Stimulated activated CD8-positive, alpha-beta memory T cell treated with anti-CD3 and anti-CD28 coated beads, Interleukin-12 subunit alpha, Interleukin-12 subunit beta, amount 100 ng/mL, for 1 hour (primary cell): Measurements from ENCODE around the gene ARMC9.
"Not testable (repeated sequence)": the region's sequence is repeated elsewhere in the genome, so short reads cannot be mapped to it uniquely, and the experiment has no call there.

Experiments
- DNase-seq: peaks from one replicate; pipeline ENCODE4 v3.0.0-alpha.2; 2020; ENCODE audit warnings: low read depth

ARMC9 gene

DNA sequence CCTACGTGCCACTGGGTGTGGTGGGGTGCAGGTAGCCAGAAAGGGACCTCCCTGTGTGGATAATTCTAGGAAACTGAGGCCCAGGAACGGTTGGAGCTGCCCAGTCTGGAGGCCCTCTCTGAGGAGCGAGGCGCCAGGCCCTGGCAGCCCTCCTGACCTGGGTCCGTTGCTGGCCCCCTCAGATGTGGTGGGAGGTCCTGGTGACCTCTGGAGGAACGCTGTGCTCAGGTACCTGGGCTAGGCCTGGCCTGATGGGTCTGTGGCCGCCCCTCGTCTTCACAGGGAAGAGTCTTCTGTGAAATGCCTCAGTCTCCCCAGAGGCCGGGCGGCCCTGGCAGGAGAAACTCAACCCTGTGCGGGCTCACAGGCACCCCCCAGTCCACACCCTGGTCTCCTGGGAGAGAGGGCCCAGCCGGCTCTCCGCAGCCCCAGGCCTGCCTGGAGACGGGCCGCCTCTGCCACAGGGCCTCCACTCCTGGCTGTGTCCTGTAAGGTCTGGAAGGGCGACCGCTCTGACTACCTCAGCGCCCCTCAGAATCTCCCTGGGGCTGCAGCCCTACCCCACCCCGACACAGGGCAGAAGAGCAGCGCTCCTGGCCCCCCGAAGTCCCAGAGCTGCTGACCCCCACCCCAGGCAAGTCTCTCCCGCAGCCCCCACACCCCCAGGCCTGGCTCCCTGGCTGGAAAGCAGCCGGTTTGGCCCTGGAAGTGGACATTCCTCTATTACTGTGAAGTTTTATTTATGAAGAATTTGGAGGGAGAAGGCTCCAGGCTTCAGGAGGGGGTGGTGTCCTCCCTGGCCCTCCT lies 200.8 kb downstream of the ARMC9 start:
- no peak for DNase-seq

DNA sequence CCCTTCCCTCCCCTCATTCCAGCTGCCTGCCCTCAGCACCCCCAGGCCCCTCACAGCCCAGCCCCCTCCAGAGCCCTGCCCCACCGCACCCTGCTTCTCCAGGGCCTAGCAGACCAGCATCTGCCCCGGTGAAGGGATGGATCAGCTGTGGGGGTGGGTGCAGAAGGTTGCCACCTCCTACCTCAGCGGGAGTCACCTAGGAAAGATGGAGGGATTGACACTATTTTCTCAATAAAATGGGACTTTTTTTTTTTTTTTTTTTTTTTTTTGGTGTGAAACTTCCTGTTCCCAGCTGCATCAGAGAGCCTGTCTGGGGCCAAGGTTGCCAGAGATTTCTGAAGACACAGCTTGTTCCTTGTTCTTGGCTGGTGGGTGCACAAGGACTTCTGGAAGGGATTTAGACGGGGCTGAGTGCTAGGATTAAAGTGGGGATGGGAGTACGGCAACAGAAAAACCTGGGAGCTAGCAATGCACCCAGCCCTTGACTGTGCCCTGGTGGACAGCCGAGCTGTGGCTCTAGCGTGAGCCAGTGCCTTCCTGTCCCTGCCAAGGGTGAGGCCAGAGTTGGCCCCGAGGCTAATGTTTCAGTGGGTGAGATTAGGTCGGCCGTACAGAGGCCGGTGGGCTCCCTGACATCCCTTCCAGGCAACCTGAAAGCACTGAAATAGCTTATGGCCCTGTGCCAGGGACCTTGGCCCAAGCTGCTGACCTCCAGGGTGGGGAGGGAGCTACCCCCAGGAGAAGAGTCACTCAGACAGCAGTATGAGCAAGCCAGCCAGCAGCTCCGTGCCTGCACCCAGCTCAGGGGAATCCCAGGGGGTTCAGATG lies 201.6 kb downstream of the ARMC9 start:
- no peak for DNase-seq

DNA sequence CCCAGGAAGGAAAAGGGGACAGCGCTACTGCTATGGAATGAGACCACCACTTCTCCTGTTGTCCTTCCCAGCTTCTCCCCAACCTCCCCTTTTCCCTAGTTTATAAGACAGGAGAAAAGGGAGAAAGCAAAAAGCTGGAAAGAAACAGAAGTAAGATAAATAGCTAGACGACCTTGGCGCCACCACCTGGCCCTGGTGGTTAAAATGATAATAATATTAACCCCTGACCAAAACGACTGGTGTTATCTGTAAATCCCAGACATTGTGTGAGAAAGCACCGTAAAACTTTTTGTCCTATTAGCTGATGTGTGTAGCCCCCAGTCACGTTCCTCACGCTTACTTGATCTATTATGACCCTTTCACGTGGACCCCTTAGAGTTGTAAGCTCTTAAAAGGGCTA lies 202.2 kb downstream of the ARMC9 start:
- not testable (repeated sequence) for DNase-seq

DNA sequence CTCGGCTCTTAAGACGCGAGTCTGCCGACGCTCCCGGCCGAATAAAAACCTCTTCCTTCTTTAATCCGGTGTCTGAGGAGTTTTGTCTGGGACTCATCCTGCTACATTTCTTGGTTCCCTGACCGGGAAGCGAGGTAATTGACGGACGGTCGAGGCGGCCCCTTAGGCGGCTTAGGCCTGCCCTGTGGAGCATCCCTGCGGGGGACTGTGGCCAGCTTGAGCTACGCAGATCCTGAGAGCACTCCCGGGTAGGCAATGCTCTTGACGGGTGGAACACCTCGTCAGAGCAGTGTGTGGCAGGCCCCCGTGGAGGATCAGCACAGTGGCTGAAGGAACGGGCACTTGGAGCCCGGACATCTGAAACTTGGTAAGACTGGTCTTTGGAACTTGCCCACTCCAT lies 202.7 kb downstream of the ARMC9 start:
- not testable (repeated sequence) for DNase-seq

DNA sequence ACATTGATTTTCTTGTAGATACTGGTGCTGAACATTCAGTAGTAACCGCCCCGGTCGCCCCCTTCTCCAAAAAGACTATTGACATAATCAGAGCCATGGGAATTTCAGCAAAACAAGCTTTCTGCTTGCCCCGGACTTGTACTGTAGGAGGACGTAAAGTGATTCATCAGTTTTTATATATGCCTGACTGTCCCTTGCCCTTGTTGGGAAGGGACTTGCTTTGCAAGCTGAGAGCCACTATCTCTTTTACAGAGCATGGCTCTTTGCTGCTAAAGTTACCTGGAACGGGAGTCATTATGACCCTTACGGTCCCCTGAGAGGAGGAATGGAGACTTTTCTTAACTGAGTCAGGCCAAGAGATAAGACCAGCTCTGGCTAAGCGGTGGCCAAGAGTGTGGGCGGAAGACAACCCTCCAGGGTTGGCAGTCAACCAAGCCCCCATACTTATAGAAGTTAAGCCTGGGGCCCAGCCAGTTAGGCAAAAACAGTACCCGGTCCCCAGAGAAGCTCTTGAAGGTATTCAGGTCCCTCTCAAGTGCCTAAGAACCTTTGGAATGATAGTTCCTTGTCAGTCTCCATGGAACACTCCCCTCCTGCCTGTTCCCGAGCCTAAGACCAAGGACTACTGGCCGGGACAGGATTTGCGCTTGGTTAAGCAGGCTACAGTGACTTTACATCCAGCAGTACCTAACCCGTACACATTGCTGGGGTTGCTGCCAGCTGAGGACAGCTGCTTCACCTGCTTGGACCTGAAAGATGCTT lies 205.2 kb downstream of the ARMC9 start:
- DNase-seq = not testable (repeated sequence)

DNA sequence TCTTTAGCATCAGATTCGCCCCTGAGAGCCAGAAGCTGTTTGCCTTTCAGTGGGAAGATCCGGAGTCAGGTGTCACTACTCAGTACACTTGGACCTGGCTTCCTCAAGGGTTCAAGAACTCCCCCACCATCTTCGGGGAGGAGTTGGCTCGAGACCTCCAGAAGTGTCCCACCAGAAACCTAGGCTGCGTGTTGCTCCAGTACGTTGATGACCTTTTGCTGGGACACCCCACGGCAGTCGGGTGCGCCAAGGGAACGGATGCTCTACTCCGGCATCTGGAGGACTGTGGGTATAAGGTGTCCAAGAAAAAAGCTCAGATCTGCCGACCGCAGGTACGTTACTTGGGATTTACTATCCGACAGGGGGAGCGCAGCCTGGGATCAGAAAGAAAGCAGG lies 205.8 kb downstream of the ARMC9 start:
- DNase-seq = not testable (repeated sequence)

DNA sequence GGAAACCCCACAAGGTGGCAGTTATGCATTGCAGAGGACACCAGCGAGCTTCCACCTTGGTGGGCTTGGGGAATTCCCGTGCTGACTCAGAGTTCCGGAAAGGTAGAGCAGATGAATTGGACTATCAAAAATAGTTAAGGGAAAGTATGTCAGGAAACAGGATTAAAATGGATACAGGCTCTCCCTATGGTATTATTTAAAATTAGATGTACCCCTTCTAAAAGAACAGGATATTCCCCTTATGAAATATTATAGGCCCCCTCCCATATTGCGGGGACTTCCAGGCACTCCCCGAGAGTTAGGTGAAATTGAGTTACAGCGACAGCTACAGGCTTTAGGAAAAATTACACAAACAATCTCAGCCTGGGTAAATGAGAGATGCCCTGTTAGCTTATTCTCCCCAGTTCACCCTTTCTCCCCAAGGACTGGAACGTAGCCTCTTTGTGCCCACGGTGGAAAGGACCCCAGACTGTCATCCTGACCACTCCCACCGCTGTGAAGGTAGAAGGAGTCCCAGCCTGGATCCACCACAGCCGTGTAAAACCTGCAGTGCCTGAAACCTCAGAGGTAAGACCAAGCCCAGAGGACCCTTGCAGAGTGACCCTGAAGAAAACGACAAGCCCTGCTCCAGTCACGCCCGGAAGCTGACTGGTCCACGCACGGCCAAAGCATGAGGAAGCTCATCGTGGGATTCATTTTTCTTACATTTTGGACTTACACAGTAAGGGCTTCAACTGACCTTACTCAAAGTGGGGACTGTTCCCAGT lies 207.4 kb downstream of the ARMC9 start:
- not testable (repeated sequence) for DNase-seq

DNA sequence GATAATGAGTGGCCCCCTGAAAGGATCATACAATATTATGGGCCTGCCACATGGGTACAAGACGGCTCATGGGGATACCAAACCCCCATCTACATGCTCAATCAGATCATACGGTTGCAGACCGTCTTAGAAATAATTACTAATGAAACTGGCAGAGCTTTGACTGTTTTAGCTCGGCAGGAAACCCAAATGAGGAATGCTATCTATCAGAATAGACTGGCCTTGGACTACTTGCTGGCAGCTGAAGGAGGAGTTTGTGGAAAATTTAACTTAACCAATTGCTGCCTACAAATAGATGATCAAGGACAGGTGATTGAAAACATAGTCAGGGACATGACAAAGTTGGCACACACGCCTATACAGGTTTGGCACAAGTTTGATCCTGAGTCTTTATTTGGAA lies 209.3 kb downstream of the ARMC9 start:
- DNase-seq = not testable (repeated sequence)

DNA sequence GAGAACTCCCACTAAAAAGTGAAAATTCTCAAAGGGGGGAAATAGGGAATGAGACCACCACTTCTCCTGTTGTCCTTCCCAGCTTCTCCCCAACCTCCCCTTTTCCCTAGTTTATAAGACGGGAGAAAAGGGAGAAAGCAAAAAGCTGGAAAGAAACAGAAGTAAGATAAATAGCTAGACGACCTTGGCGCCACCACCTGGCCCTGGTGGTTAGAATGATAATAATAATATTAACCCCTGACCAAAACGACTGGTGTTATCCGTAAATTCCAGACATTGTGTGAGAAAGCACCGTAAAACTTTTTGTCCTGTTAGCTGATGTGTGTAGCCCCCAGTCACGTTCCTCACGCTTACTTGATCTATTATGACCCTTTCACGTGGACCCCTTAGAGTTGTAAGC lies 209.9 kb downstream of the ARMC9 start:
- not testable (repeated sequence) for DNase-seq

DNA sequence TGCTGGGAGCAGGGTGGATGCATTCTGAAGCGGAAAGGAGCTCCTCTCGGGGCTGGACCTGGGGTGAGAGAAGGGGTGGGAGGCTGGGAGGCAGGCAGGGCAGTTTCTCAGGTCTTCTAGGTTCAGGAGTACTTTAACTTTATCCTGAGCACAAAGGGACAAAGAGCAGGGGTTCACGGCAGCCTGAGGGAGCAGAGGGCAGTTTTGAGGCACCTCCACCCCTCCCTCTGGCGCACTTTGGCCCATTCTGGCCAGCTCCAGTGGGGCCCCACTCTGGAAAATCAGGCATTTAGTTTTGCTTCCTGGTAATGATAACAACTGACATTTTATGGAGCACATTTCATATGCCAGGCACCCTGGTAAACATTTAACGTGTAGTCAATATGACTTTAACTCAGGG lies 211.3 kb downstream of the ARMC9 start:
- no peak for DNase-seq

DNA sequence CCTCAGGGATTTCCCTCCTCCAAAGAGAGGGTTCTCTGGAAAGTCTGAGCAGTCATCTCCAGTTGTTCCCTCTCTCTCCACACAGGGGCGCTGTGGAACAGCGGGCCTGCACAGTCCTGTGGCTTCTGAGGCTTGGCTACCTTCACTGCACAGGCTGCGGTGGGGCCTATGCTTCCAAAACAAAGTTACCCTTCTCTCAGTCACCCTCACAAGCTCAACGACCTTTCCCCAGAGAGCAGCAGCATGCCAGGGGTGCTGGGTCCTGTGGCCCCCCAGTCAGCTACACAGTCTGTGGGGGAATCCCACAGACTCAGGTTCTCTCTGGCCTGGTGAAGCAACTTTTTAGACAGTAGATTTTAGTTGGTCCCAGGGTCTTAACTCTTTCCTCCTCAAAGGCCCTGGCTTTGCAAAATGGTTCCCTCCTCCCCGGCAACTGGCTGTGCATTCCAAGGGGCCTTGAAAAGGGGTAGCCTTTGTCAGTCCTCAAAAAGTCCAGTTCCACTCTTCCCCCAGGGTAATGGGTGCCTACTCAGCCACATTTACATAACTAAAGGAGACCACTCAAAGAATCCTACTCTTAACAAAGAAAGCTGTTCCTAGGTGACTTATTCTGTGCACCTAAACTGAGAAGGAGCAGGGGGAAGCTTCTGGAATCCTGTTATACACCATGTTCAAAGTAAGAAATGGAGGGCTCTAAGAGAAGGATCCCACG lies 212.0 kb downstream of the ARMC9 start:
- no peak for DNase-seq

DNA sequence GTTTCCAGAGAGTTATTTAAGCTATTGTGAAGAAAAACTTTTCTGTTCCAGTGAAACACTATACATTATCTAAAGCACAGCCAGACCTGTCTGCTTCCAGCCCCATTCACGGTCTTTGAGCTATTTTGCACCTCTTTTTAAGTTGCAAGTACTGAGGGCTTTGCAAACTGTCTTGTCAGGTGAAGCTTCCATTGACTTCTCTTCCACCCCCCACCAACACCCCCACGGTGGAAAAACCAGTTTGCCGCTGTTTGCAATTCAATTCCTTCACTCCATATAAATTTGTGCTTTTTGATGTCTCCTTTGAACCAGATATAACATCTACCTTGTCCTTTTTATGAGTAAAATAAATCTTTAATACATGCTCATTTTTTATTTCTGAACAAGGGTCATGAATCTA lies 212.8 kb downstream of the ARMC9 start:
- DNase-seq = no peak

DNA sequence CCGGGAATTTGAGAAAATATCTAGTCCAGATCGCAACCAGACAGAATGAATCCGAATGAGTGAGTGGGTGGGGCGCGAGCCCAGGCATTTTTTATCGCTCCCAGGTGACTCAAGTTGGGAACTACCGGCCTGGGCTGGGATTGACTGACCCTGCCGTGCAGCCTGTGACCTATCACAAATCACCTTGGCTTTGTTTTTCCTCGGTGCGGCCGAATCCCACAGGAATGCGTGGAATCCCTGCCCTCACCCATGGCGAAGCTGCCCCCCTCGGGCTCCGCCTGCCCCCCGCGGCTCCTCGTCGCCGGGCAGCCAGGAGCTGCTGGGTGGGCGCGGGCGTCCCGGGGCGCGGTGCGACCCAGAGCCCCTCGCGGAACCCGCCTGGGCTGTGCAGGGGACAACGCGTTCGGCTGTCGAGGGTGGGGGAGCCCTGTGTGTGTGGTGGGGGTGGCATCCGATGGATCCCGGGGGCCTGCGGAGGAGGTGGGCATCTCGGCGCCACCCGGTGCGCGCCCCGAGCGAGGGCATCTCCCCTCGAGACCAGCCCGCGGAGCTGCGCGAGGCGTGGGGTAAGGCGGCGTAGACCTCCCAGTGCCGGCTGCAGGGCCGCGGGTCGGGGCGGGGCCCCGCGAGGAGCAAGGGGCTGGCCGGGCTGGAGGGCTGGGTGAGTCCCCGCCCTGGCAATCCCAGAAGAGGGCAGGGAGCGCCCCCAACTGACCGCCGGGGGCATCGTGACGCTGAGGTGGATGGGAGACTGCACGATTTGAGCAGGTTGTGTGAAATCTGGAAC lies 213.6 kb downstream of the ARMC9 start:
- peak; percentile 47 for DNase-seq

DNA sequence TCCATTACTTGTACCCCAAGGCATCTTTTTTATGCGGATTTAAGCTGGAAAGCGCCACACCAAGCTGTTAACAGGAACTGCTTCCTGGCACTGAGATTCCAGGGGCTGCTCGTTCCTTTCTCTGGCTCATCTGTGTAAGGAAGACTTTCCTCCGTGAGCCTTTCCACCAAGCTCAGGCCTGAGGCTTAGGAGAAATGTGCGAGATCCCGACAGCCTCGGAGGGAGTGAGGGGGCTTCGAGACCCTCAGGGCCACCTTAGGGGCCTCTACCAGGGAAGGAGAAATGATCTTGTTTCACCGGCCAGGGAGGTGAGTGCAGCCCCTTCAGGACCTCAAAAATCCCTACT lies 214.2 kb downstream of the ARMC9 start:
- no peak for DNase-seq

DNA sequence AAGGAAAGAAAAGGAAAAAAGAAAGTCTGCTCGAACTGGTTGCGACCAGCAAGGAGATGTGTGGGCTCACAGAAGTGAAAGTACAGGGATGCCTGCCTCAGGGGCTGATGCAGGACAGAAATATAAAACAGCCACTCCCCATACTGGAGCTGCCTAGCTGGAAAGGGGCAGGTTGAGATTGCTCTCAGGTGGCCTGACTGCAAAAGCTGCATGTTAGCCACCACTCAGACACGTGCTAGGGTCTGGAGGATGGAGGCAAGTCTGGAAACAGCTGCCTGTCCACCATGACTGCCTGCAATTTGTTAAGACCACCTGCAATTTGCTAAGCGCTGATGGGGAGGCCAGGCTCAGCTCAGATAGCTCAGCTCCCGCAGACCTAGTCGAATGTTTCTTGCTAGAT lies 215.0 kb downstream of the ARMC9 start:
- DNase-seq = no peak

DNA sequence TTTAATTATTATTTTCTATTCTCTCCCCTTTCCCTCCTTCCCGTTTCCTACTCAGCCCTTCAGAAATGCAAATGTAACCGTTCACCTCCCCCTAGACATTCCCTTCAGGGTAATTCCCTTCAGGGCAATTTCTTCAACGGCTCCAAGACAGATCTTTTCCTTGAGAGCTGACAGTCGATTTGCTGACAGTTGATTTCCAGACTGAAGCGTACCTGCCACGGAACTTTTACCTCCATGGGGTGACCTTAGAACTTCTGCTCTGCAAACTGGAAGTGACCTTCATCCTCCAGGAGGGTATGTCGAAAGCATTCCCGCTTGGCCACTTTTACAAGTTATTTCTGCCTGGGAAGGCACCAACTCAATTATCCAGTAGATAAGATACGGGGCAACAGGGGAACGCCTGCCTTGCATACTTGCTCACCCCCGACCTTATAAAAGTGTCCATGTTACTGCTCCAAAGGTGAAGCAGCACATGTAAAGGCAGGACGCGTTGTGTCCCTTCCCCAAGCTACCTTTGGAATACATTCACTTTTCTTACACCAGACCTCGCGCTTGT lies 215.6 kb downstream of the ARMC9 start:
- DNase-seq = no peak

DNA sequence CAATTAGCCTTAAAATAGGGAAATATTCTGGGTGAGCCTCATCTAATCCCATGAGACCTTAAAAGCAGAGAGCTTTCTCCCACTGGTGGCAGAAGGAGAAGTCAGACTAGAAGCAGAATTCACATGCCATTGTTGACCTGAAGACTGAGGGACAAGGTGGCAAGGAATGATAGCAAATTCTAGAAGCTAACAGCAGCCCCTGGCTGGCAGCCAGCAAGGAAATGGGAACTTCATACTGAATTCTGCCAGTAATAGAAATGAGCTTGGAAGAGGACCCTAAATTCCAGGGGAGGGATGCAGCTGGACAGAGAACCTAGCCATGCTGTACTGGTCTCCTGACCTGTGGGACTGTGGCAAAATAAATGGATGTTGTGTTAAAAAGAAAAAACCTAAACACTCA lies 216.6 kb downstream of the ARMC9 start:
- no peak for DNase-seq

DNA sequence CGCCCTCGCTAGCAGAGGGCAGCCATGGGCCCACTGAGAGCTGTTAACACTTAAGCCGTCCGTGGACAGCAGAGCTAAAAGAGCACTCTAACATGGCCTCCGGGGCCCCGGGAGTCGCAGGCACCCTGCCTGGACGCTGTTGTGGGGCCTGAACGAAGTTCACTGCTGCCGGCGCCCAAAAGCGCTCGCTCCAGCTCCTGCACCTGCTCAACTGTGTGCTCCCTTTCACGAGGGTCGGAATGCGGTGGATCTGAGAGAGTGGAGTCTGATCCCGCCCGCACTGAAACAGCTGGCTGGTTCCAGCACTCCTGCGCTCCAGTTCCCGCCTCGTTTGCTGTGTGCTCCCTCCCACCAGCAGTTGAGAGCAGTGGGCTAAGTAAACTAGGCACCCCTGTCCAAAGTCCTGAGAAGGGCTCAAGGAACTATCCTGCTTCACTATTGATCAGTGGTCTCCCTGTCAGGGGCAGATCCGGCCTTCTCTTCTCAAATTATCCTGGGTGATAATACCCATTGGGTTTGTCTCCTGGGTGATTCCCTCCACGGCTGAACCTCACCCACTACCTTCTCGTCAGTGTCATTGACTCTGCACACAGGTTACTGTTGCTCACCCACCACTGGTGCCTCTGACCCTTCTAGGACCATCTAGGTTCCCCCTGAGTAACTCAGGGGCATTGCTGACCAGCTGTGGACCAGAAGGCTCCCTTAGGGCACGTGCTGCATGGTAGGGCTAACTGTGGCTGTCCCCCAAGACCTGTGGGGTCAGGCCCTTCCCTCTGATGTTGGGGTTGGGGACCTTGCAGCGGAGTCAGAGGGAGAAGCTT lies 220.6 kb downstream of the ARMC9 start:
- DNase-seq = no peak

DNA sequence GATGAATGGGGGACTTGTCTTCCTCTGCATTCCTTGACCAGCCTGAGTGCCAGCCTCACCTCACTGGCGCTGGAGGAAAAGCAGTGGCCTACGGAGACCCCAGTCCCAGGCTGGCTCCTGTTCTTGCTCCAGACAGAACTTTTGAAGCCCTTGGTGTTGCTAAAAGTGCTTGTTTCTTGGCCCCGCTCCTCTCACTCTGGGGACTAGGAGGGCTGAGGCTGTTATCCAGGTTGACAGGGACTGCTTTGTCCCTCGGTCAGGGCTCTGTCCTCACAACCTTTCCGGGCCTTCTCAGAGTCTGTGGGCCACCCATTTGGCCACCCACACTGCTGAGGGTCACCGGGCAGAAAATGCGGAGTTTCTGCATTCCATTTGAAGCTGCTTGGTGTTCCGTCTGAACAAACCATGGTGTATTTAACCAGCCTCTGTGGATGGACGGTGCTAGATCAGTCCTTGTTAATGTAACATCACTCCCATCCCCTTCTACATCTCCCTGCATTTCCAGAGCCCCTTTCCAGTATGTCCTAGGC lies 222.7 kb downstream of the ARMC9 start:
- DNase-seq = no peak
